Erythroblast (primary cell): ENCODE data around the gene NRDC.

Experiments
- GATA1 ChIP-seq: IDR thresholded peaks from 2 replicates; pipeline ENCODE4 v1.6.1; 2011; ENCODE audit warnings: low read depth, mild to moderate bottlenecking, control low read depth, low read length, moderate library complexity
- POLR2A ChIP-seq: IDR thresholded peaks from 2 replicates; pipeline ENCODE4 v1.6.1; 2011; ENCODE audit warnings: mild to moderate bottlenecking, low read length

GRCh38 chr1:51910221-51911000, 31.9 kb upstream of the NRDC start:
- TF ChIP-seq POLR2A (no peak), GATA1 (no peak)
